Calu3 (cell line): Measurements from ENCODE around the gene ZMYM2. TPM values are rescaled to one million over a fixed set of nuclear protein-coding genes. Genes with fewer than 3 reads are reported as not detected.

Experiments used
- BruUV-seq: library from RNA; stranded (reverse); fragments of 400-500 nt; replicated peaks from 2 replicates; lab custom pipeline; 2021; lab: Mats Ljungman, UMichigan
- CTCF ChIA-PET: fragments of 300-600 bp; sonication (Branson Sonifier 250); formaldehyde crosslinking; loops from one replicate; lab custom pipeline; 2022; ENCODE audit warnings: antibody characterized with exemption; lab: Charles Lee
- DNase-seq: peaks from one replicate; pipeline ENCODE4 v3.0.0; 2022
- H3K27ac Mint-ChIP-seq: one replicate; pipeline ENCODE4 v1.8.0; 2022; ENCODE audit warnings: mixed read lengths; ENCODE audit not compliant: unreplicated experiment
- H3K27me3 Mint-ChIP-seq: one replicate; pipeline ENCODE4 v1.8.0; 2022; ENCODE audit warnings: mixed read lengths; ENCODE audit not compliant: unreplicated experiment
- H3K36me3 Mint-ChIP-seq: one replicate; pipeline ENCODE4 v1.8.0; 2022; ENCODE audit warnings: mild to moderate bottlenecking, moderate library complexity, mixed read lengths; ENCODE audit not compliant: insufficient read depth, unreplicated experiment
- H3K4me1 Mint-ChIP-seq: one replicate; pipeline ENCODE4 v1.8.0; 2022; ENCODE audit warnings: mild to moderate bottlenecking, low read depth, mixed read lengths; ENCODE audit not compliant: unreplicated experiment
- H3K4me3 Mint-ChIP-seq: one replicate; pipeline ENCODE4 v1.8.0; 2022; ENCODE audit warnings: mild to moderate bottlenecking, low read depth, moderate library complexity, mixed read lengths; ENCODE audit not compliant: unreplicated experiment
- H3K9me3 Mint-ChIP-seq: one replicate; pipeline ENCODE4 v1.8.0; 2022; ENCODE audit warnings: low read depth, mixed read lengths; ENCODE audit not compliant: unreplicated experiment
- intact Hi-C: fragments of 100-400 bp; cut with micrococcal nuclease; formaldehyde crosslinking; loops from one replicate; pipeline ENCODE4 v1.10.0; 2022; ENCODE audit not compliant: unreplicated experiment
- total RNA-seq: library from RNA; stranded (reverse); gene quantifications from 2 replicates; pipeline ENCODE4 v1.2.3, GENCODE V29; 2022
- TF ChIP-seq, protein P1 (sequence below): fragments of 200-600 bp; IDR thresholded peaks from one replicate; pipeline ENCODE4 v1.8.0; 2022; ENCODE audit warnings: antibody characterized with exemption; ENCODE audit not compliant: unreplicated experiment

ZMYM2 gene
- total RNA-seq, 1 experiment from 2014 or later, result 53.1 TPM

DNA sequence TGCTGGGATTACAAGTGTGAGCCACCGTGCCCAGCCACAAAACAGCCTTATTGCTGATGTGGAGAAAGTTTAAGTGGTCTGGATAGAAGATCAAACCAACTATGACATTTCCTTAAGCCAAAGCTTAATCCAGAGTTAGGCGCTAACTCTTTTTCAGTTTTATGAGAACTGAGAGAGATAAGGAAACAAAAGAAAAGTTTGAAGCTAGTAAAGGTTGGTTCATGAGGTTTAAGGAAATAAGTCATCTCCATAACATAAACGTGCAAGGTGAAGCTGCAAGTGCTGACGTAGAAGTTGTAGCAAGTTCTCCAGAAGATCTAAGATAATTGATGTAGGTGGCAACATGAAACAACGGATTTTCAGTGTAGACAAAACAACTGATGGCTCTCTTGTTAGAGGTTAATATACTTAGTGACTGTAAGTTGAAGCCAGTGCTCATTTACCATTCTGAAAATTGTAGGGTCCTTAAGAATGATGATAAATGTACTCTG, 41.6 kb downstream of the ZMYM2 start:
- TF ChIP-seq, protein P1, sequence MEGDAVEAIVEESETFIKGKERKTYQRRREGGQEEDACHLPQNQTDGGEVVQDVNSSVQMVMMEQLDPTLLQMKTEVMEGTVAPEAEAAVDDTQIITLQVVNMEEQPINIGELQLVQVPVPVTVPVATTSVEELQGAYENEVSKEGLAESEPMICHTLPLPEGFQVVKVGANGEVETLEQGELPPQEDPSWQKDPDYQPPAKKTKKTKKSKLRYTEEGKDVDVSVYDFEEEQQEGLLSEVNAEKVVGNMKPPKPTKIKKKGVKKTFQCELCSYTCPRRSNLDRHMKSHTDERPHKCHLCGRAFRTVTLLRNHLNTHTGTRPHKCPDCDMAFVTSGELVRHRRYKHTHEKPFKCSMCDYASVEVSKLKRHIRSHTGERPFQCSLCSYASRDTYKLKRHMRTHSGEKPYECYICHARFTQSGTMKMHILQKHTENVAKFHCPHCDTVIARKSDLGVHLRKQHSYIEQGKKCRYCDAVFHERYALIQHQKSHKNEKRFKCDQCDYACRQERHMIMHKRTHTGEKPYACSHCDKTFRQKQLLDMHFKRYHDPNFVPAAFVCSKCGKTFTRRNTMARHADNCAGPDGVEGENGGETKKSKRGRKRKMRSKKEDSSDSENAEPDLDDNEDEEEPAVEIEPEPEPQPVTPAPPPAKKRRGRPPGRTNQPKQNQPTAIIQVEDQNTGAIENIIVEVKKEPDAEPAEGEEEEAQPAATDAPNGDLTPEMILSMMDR, result no peak
- peaks cover 15% of the 10 kb centered on the region for H3K36me3 Mint-ChIP-seq
- H3K9me3 Mint-ChIP-seq, result no peaks in the 10 kb centered on the region
- H3K4me3 Mint-ChIP-seq, result no peak overlapping the region
- intact Hi-C loops, result no loop called here
- DNase-seq, result no peak
- BruUV-seq, result no TSS peak
- no peaks in the 10 kb centered on the region for H3K27me3 Mint-ChIP-seq
- CTCF ChIA-PET, result no interaction called here
- no peak overlapping the region for H3K27ac Mint-ChIP-seq
- H3K4me1 Mint-ChIP-seq, result no peaks in the 10 kb centered on the region

DNA sequence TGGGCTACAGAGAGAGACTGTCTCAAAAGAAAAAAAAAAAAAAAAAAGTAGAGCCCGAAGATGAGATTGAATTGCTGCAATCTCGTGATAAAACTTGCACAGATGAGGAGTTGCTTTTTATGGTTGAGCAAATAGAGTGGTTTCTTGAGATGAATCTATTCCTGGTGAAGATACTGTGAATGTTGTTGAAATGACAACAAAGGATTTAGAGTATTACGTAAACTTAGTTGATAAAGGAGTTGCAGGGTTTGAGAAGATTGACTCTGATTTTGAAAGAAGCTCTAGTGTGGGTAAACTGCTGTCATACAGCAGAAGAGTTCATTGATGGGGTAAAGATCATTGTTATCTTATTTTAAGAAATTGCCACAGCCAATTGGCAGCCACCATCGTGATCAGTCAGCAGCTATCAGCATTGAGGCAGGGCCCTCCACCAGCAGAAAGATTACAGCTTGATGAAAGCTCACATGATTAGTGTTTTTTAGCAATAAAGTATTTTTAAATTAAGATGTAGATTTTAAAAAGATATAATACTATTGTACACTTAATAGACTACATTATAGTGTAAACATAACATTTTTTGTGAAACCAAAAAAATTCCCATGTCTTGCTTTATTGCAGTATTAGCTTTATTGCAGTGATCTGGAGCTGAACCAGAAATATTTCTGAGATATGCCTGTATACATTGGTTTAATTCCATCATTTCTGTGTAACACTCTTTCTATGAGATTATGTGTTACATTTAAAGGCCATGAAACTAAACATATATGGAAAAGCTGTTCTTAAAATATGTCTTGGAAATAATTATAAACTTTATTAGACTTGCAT, 43.1 kb downstream of the ZMYM2 start:
- Mint-ChIP-seq H3K27me3 (no peaks in the 10 kb centered on the region), H3K36me3 (peaks cover 15% of the 10 kb centered on the region), H3K9me3 (no peaks in the 10 kb centered on the region), H3K4me1 (no peaks in the 10 kb centered on the region), H3K4me3 (no peak overlapping the region), H3K27ac (no peak overlapping the region)
- no TSS peak for BruUV-seq
- CTCF ChIA-PET, result no interaction called here
- TF ChIP-seq, protein P1, result no peak
- no peak for DNase-seq
- intact Hi-C loops, result no loop called here

DNA sequence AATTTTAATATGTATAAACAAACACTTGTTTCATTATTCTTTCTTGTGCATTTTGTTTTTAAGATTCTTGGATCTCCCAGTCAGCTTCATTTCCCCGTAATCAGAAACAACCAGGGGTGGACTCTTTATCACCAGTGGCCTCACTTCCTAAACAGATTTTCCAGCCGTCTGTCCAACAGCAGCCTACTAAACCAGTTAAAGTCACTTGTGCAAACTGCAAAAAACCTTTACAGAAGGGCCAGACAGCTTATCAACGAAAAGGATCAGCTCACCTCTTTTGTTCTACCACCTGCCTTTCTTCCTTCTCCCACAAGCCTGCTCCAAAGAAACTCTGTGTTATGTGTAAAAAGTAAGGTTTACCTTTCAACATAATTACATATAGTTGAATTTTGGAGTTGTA, 44.3 kb downstream of the ZMYM2 start:
- H3K36me3 Mint-ChIP-seq, result peaks cover 15% of the 10 kb centered on the region
- H3K27me3 Mint-ChIP-seq, result no peaks in the 10 kb centered on the region
- TF ChIP-seq, protein P1, result no peak
- H3K4me1 Mint-ChIP-seq, result no peaks in the 10 kb centered on the region
- no TSS peak for BruUV-seq
- no peaks in the 10 kb centered on the region for H3K9me3 Mint-ChIP-seq
- intact Hi-C loops, result no loop called here
- no peak for DNase-seq
- H3K4me3 Mint-ChIP-seq, result no peak overlapping the region
- H3K27ac Mint-ChIP-seq, result no peak overlapping the region
- CTCF ChIA-PET, result no interaction called here

DNA sequence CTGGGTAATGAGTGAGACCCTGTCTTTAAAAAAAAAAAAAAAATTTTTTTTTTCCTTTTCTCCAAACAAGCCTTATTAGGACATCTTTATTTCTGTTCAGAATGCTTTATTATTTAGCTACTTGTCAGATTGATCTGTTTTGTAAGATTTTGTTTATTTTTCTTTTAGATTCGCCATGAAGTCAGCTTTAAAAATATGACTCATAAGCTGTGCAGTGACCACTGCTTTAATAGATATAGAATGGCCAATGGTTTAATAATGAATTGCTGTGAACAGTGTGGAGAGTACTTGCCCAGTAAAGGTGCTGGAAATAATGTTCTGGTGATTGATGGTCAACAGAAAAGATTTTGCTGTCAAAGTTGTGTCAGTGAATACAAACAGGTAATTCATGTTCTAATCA, 47.7 kb downstream of the ZMYM2 start:
- H3K27me3 Mint-ChIP-seq, result no peaks in the 10 kb centered on the region
- BruUV-seq, result no TSS peak
- intact Hi-C loops, result no loop called here
- H3K4me1 Mint-ChIP-seq, result no peaks in the 10 kb centered on the region
- TF ChIP-seq, protein P1, result no peak
- no peaks in the 10 kb centered on the region for H3K9me3 Mint-ChIP-seq
- H3K36me3 Mint-ChIP-seq, result peaks cover 15% of the 10 kb centered on the region
- no peak overlapping the region for H3K27ac Mint-ChIP-seq
- H3K4me3 Mint-ChIP-seq, result no peak overlapping the region
- CTCF ChIA-PET, result interaction anchor here (0.6 kb wide), 1 partner anchor 9 kb away, joined by 3 read pairs; no protein-coding TSS in a partner anchor
- DNase-seq, result no peak
